Hepatocyte (in vitro differentiated cells): ENCODE data around the gene CMTM7.

ENCODE experiments used
- CTCF ChIP-seq: fragments of 200-600 bp; sonication (generic); IDR thresholded peaks from 2 replicates; pipeline ENCODE4 v1.5.1; 2016; ENCODE audit warnings: antibody characterized with exemption, mild to moderate bottlenecking; ENCODE audit not compliant: poor library complexity
- EZH2 ChIP-seq: fragments of 200-600 bp; sonication (generic); IDR thresholded peaks from 2 replicates; pipeline ENCODE4 v1.6.1; 2016; ENCODE audit warnings: antibody characterized with exemption, mild to moderate bottlenecking, borderline replicate concordance
- EZH2phosphoT487 ChIP-seq: fragments of 200-600 bp; sonication (generic); IDR thresholded peaks from one replicate; pipeline ENCODE4 v1.6.1; 2018; ENCODE audit warnings: antibody characterized with exemption, mild to moderate bottlenecking, low read depth, moderate library complexity; ENCODE audit not compliant: unreplicated experiment, severe bottlenecking

DNA sequence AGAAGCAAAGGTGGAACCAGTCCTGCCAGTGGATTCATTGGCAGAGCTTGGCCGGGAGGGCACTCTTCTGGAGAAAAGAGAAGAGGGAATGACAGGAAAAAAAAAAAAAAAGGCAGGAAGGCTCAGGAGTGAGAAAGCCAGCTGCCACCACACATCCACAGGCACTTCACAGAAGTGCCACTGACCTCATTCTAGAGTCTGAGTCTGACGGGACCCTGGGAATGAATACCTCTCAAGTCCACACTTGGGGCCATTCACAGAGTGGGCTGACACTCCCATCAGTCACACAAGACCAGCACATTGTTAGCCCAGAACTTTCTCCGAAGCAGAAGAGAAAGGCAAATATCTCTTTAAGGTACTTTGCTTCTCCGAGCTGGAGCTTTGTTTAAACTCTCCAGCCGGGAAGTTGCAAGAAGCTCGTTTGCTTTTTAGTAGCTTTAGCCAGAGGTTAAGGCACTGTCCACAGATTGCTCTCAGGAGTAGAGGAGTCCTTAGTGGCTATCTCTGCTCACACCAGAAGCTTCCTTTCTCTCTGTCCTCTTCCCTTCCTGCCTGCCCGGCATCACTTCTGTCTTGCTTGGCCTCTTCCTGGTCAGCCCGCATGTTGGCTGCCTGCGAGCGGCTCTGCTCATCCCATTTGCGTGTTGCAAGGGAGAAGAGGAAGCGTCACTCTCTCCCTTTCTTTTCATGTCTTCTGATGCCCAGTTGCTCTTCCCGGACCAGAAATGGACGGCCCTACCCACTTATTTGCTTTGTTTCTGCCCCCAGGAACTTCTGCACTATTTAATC lies 57.2 kb downstream of the CMTM7 start:
- TF ChIP-seq CTCF (no peak), EZH2phosphoT487 (no peak), EZH2 (no peak)
